ENCODE results near the gene STAT6.

Gene STAT6

DNA sequence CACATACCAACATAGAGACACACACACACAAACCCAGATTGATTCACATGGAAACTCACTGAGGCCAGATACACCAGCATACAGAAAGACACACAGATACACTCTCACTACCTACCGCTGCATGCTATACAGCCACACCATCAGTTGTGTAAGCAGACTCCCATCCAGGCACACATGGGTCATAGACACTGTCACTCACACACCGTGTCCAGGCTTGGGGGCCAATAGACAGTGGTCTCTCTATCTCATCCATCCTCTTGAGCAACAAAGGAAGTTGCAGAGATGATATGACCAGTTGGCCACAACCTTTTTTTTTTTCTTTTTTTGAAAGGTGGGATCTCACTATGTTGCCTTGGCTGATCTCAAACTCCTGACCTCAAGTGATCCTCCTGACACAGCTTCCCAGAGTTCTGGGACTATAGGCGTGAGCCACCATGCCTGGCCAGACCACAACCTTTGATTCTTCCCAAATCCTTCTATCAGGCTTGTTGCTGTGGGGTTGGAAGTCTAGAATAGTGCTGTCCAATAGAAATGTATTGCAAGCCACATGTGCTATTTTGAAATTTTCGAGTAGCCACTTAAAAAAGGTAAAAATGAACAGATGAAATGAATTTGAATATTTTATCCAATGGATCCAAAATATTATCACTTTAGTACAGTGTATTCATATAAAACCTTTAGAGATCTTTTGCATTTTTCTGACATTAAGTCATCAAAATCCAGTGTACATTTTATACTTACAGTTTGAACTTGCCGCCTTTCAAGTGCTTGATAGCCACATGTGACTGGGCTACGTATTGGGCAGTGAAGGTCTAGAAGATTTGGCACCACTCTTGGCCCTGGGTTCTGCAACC, 28.9 kb upstream of the STAT6 start:
- H3K4me3 ChIP-seq (ENCODE audit: control insufficient read depth, low read depth, low read length) = no peak overlapping the region
- peak; percentile 67 for DNase-seq (ENCODE audit: low read depth)
- TF ChIP-seq, protein P1, sequence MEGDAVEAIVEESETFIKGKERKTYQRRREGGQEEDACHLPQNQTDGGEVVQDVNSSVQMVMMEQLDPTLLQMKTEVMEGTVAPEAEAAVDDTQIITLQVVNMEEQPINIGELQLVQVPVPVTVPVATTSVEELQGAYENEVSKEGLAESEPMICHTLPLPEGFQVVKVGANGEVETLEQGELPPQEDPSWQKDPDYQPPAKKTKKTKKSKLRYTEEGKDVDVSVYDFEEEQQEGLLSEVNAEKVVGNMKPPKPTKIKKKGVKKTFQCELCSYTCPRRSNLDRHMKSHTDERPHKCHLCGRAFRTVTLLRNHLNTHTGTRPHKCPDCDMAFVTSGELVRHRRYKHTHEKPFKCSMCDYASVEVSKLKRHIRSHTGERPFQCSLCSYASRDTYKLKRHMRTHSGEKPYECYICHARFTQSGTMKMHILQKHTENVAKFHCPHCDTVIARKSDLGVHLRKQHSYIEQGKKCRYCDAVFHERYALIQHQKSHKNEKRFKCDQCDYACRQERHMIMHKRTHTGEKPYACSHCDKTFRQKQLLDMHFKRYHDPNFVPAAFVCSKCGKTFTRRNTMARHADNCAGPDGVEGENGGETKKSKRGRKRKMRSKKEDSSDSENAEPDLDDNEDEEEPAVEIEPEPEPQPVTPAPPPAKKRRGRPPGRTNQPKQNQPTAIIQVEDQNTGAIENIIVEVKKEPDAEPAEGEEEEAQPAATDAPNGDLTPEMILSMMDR (conservative IDR thresholded peaks at IDR 0.05; ENCODE audit: control insufficient read depth, insufficient read depth, low read depth, low read length) = no peak

DNA sequence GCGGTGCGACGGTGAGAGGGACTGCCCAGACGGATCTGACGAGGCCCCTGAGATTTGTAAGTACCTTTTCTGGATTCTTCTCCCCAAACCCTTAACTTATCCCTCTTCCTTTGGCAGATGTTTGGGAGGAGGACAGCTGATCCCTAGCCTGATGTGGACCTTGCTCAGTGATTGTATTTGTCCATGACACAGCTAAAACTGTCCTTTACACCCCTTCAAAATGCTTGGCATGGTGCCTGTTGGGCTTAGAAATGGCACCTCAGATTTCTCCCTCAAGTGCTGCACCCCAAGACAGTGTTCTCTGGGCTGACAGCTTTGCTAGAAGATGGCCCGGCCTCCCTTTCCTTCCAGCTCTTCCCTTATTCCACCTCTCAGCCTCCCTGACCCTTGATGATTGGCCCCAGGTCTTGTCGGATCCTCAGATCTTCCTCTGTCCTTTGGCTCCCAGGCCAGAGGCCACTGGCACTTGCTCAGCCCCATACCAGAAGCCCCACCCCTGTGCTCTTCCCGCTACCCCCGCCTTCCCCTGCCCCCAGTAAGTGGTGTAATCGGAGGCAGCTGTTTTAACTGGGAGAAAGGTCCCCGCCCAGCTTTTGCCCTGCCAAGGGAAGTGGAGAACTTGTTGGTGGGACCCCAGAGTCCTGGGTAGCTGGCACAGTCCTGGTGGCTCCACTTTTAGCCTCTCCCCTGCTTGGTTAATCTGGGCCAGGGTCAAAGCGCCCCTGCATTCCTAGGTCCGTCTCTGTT, 27.5 kb upstream of the STAT6 start:
- DNase-seq (ENCODE audit: low read depth) = peak; percentile 77
- H3K4me3 ChIP-seq (ENCODE audit: control insufficient read depth, low read depth, low read length) = no peak overlapping the region
- TF ChIP-seq, protein P1 (conservative IDR thresholded peaks at IDR 0.05; ENCODE audit: control insufficient read depth, insufficient read depth, low read depth, low read length) = no peak

DNA sequence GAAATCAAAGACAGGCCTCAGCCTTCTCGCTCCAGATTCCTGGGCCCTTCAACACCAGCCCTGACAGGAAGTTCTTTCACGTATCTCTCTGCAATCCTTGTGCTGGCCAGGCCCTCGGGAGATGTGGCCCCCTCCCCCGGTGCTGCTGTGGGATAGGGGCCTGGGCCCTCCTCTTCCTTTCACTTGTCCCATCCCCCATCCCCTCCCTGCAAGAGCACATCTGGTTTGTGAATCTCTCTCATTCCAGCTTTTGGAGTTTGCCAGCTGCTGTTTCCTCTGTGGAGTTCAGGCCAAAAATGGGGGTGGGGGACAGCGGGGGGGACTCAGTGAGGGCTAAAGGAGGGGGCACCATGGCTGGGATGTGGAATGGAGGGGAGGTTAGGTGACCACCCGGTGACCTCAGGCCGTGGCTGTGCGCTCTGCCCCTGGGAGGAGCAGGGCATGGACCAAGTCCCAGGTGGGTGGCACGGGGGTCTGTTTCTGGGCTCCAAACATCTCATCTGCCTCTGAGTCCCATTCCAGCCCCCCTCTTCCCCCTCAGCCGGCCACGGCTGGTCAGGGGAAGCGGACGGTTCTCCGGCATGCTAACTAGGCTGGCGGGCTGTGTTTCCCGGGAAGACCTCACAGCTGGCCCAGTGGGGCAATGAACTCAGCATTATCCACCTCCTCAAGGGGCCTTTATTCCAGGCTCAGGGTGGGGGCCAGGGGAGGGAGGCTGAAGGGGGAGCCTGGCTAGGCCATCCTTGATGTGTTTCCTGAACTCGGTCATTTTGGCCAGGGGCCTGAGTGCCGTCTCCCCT, 24.6 kb upstream of the STAT6 start:
- TF ChIP-seq, protein P1 (conservative IDR thresholded peaks at IDR 0.05; ENCODE audit: control insufficient read depth, insufficient read depth, low read depth, low read length) = no peak
- peak; percentile 81 for DNase-seq (ENCODE audit: low read depth)
- peak overlapping the region; percentile 29 for H3K4me3 ChIP-seq (ENCODE audit: control insufficient read depth, low read depth, low read length)

DNA sequence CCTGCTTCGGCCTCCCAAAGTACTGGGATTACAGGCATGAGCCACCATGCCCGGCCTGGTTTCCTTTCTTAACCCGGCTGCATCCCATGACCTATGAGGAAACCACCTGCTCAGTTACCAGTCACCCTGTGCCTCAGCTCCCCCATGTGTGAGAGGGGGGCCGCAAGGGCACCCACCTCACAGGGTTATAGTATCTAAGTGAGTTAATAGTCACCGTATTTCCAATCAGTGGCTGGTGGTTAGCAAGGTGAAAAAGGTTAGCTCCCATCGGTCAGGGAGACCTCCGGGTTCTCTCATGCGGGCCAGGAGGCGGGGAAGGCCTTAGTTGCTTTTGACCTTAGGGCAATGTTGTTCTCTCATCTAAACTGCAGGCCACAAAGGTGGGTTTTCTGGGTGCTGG, 23.8 kb upstream of the STAT6 start:
- H3K4me3 ChIP-seq (ENCODE audit: control insufficient read depth, low read depth, low read length) = no peak overlapping the region
- TF ChIP-seq, protein P1 (conservative IDR thresholded peaks at IDR 0.05; ENCODE audit: control insufficient read depth, insufficient read depth, low read depth, low read length) = no peak
- peak; percentile 54 for DNase-seq (ENCODE audit: low read depth)

DNA sequence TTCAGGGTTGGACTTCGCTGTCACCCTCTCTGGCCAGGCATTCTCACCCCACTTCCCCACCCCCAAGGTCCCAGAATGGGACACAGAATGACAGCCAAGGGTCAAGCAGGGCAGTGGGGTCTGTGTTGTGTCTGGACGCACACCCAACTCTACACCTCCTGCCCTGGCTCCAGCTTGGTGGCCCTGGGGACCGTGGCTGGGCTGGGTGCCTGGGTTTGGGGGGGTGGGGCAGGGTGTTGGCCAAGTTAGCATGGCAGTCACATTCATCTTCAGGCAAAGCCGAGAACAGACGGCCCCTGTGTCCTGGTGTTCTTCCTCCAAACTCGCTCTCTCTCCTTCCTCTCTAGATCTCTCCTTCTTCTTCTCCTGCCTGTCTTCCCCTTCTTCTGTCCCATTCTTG, 22.8 kb upstream of the STAT6 start:
- TF ChIP-seq, protein P1 (conservative IDR thresholded peaks at IDR 0.05; ENCODE audit: control insufficient read depth, insufficient read depth, low read depth, low read length) = no peak
- H3K4me3 ChIP-seq (ENCODE audit: control insufficient read depth, low read depth, low read length) = peak overlapping the region; percentile 21
- DNase-seq (ENCODE audit: low read depth) = no peak

DNA sequence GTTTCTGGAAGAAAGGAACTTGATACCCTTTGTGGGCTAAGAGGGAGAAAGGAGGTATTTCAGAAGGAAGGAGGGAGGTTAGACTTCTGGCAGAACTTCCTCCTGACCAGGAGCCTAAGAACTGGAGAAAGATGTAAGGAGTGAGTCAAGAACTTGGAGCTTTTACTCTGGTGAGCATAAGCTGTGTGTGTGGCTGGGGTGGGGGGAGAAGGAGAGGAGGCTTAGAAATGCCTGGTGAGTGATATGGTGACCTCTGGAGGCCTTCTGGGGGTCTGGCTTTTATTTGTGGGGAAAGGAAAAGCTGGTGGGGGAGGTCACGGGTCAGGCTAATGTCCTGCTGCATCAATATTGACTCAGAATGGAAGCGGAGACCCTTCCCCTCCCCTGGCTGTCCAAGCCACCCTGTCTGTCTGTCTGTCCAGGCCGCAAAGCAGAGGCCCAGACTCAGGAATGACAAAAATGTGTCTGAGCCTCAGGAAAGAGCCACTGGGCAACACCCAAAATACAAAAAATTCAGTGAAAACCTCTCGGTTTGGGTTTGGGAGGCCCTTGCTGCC, 21.9 kb upstream of the STAT6 start:
- TF ChIP-seq, protein P1 (conservative IDR thresholded peaks at IDR 0.05; ENCODE audit: control insufficient read depth, insufficient read depth, low read depth, low read length) = no peak
- peak; percentile 85 for DNase-seq (ENCODE audit: low read depth)
- peak overlapping the region; percentile 59 for H3K4me3 ChIP-seq (ENCODE audit: control insufficient read depth, low read depth, low read length)
